Ascending aorta (tissue), 2 donors: Measurements from ENCODE around the gene YIPF6. TPM values are rescaled to one million over a fixed set of nuclear protein-coding genes. Genes with fewer than 3 reads are reported as not detected.
"Not testable (repeated sequence)": the region's sequence is repeated elsewhere in the genome, so short reads cannot be mapped to it uniquely, and the experiment has no call there.

Source experiments
- DNase-seq, 2 donors: peaks; one replicate each; pipeline ENCODE4 v3.0.0-alpha.2; 2019; ENCODE audit warnings: low spot score in 2 of 2
- H3K27ac ChIP-seq, 2 donors: fragments of 200-600 bp; sonication (generic); one replicate each; pipeline ENCODE4 v1.5.1; 2016 to 2017; ENCODE audit warnings: mild to moderate bottlenecking in 1 of 2
- H3K27me3 ChIP-seq: fragments of 200-600 bp; sonication (generic); one replicate; pipeline ENCODE4 v1.5.1; 2017
- H3K36me3 ChIP-seq, 2 donors: fragments of 200-600 bp; sonication (generic); one replicate each; pipeline ENCODE4 v1.5.1; 2016
- H3K4me1 ChIP-seq, 2 donors: fragments of 200-600 bp; sonication (generic); one replicate each; pipeline ENCODE4 v1.5.1; 2016 to 2017; ENCODE audit warnings: mild to moderate bottlenecking in 1 of 2
- H3K4me3 ChIP-seq, 2 donors: fragments of 200-600 bp; sonication (generic); one replicate each; pipeline ENCODE4 v1.5.1; 2016 to 2017; ENCODE audit warnings: mild to moderate bottlenecking in 1 of 2
- H3K9me3 ChIP-seq, 2 donors: fragments of 200-600 bp; sonication (generic); one replicate each; pipeline ENCODE4 v1.5.1; 2016
- CTCF ChIP-seq, 3 experiments: fragments of 200-600 bp in 2 of 3; fragments of 450-650 bp in 1 of 3; sonication (generic) in 2 of 3; IDR thresholded peaks; one replicate each; pipeline ENCODE4 v1.5.1; 2016 to 2019; ENCODE audit warnings: antibody characterized with exemption in 3 of 3, mild to moderate bottlenecking in 1 of 3, moderate library complexity in 1 of 3
- intact Hi-C: fragments of 100-400 bp; cut with DNase I; formaldehyde crosslinking; loops from one replicate; pipeline ENCODE4 v1.15.1; 2023
- total RNA-seq: library from RNA; depleted of rRNA; stranded (reverse); fragments of >200 nt; gene quantifications from one replicate; pipeline ENCODE4 v1.1.0, GENCODE V29; 2016

The YIPF6 gene
- total RNA-seq, 1 donor from 2014 or later: 14.4 TPM

- H3K4me3 ChIP-seq: no peak overlapping the region
- peak; percentile 45 to 79 (median 70) for TF ChIP-seq CTCF (IDR thresholded peaks at IDR 0.05)
- no peak for DNase-seq
- H3K27ac ChIP-seq: no peak overlapping the region
- intact Hi-C loops: loop anchor here (5.0 to 10.0 kb wide), 2 partner anchors 201 to 774 kb away; no protein-coding TSS in a partner anchor
- no peaks in the 10 kb centered on the region for H3K4me1 ChIP-seq
- H3K27me3 ChIP-seq: no peaks in the 10 kb centered on the region
- peaks cover 12 to 14% of the 10 kb centered on the region in 2 donors for H3K36me3 ChIP-seq
- no peaks in the 10 kb centered on the region for H3K9me3 ChIP-seq
These were observed 12.4 kb downstream of the YIPF6 start for GRCh38 chrX:68511255-68511654.

GRCh38 chrX:68524680-68525079 is 25.8 kb downstream of the YIPF6 start:
- H3K27me3 ChIP-seq, H3K27ac ChIP-seq, H3K9me3 ChIP-seq, H3K4me1 ChIP-seq, intact Hi-C loops, DNase-seq, H3K4me3 ChIP-seq: not testable (repeated sequence)
- H3K36me3 ChIP-seq: peaks cover 2 to 55% of the 10 kb centered on the region in 2 donors

- Histone ChIP-seq H3K36me3 (peaks cover 0 to 8% of the 10 kb centered on the region in 2 donors), H3K4me3 (no peak overlapping the region), H3K27me3 (no peaks in the 10 kb centered on the region), H3K27ac (no peak overlapping the region), H3K9me3 (no peaks in the 10 kb centered on the region), H3K4me1 (no peaks in the 10 kb centered on the region)
- intact Hi-C loops: no loop called here
- DNase-seq: no peak
- no peak for TF ChIP-seq CTCF (IDR thresholded peaks at IDR 0.05)
These were observed 34.1 kb downstream of the YIPF6 start for GRCh38 chrX:68532831-68533533.

GRCh38 chrX:68533656-68534055 is 34.8 kb downstream of the YIPF6 start:
- TF ChIP-seq CTCF (IDR thresholded peaks at IDR 0.05): no peak
- no peak overlapping the region for H3K4me3 ChIP-seq
- DNase-seq: no peak
- no peak overlapping the region for H3K27ac ChIP-seq
- no peaks in the 10 kb centered on the region for H3K27me3 ChIP-seq
- H3K9me3 ChIP-seq: no peaks in the 10 kb centered on the region
- peaks cover 0 to 8% of the 10 kb centered on the region in 2 donors for H3K36me3 ChIP-seq
- no peaks in the 10 kb centered on the region for H3K4me1 ChIP-seq
- intact Hi-C loops: no loop called here

- Histone ChIP-seq H3K4me3 (no peak overlapping the region), H3K9me3 (no peaks in the 10 kb centered on the region), H3K27me3 (no peaks in the 10 kb centered on the region), H3K36me3 (peaks cover 0 to 5% of the 10 kb centered on the region in 2 donors), H3K27ac (no peak overlapping the region), H3K4me1 (no peaks in the 10 kb centered on the region)
- intact Hi-C loops: no loop called here
- no peak for TF ChIP-seq CTCF (IDR thresholded peaks at IDR 0.05)
- DNase-seq: no peak
These were observed 35.8 kb downstream of the YIPF6 start for GRCh38 chrX:68534691-68535090.

GRCh38 chrX:68536429-68536828 is 37.6 kb downstream of the YIPF6 start:
- no peak for DNase-seq
- H3K27ac ChIP-seq: no peak overlapping the region
- no peaks in the 10 kb centered on the region for H3K4me1 ChIP-seq
- intact Hi-C loops: no loop called here
- TF ChIP-seq CTCF (IDR thresholded peaks at IDR 0.05): no peak
- no peaks in the 10 kb centered on the region for H3K9me3 ChIP-seq
- H3K36me3 ChIP-seq: no peaks in the 10 kb centered on the region
- H3K4me3 ChIP-seq: no peak overlapping the region
- H3K27me3 ChIP-seq: no peaks in the 10 kb centered on the region
